K562 (cell line): ENCODE data around the gene ANAPC16. TPM values are rescaled to one million over a fixed set of nuclear protein-coding genes. Genes with fewer than 3 reads are reported as not detected.

Experiments used
- ATF4 ChIP-seq: fragments of 450-650 bp; formaldehyde crosslinking; IDR thresholded peaks from 2 replicates; pipeline ENCODE4 v1.4.0; 2022; ENCODE audit warnings: mild to moderate bottlenecking, moderate library complexity
- BRD9 ChIP-seq: fragments of 450-650 bp; IDR thresholded peaks from 2 replicates; pipeline ENCODE4 v1.6.1; 2018; ENCODE audit warnings: low read depth; ENCODE audit not compliant: partially characterized antibody
- CXXC5 ChIP-seq: fragments of 250-450 bp; sonication (Bioruptor Pico); IDR thresholded peaks from 2 replicates; pipeline ENCODE4 v1.8.0; 2022; ENCODE audit warnings: inconsistent platforms, mild to moderate bottlenecking, moderate library complexity
- ETV6 ChIP-seq, 3 experiments: fragments of 150-350 bp in 1 of 3; sonication (generic) in 1 of 3; formaldehyde crosslinking in 1 of 3; IDR thresholded peaks; 2 replicates each; pipeline versions ENCODE4 v1.6.1 to v1.8.0; 2014 to 2022; ENCODE audit warnings: borderline replicate concordance in 2 of 3, low read depth in 2 of 3, antibody characterized with exemption in 1 of 3, low read length in 1 of 3, mild to moderate bottlenecking in 1 of 3, missing genetic modification reagents in 1 of 3
- FOXK2 ChIP-seq, 2 experiments: fragments of 450-650 bp; IDR thresholded peaks in 1 of 2; conservative IDR thresholded peaks in 1 of 2; 2 replicates each; pipeline ENCODE4 v1.6.1; 2016; ENCODE audit warnings: low read depth in 2 of 2, mild to moderate bottlenecking in 1 of 2
- GABPB2 ChIP-seq: fragments of 250-450 bp; sonication (Bioruptor Pico); conservative IDR thresholded peaks from 2 replicates; pipeline ENCODE4 v1.5.1; 2021; ENCODE audit warnings: mild to moderate bottlenecking
- HNRNPL ChIP-seq: fragments of 200-400 bp; formaldehyde crosslinking; IDR thresholded peaks from 2 replicates; pipeline ENCODE4 v1.6.1; 2017; ENCODE audit warnings: low read depth, mild to moderate bottlenecking, low read length
- HNRNPUL1 ChIP-seq: fragments of 200-400 bp; formaldehyde crosslinking; IDR thresholded peaks from 2 replicates; pipeline ENCODE4 v1.6.1; 2017; ENCODE audit warnings: low read length
- KLF16 ChIP-seq: IDR thresholded peaks from 2 replicates; pipeline ENCODE4 v1.6.1; 2016; ENCODE audit warnings: antibody characterized with exemption
- MYNN ChIP-seq, 2 experiments: sonication (generic); formaldehyde crosslinking in 1 of 2; IDR thresholded peaks; 2 replicates each; pipeline versions ENCODE4 v1.5.0 to v1.6.1; 2016 to 2020; ENCODE audit warnings: antibody characterized with exemption in 1 of 2, missing genetic modification reagents in 1 of 2
- NFATC3 ChIP-seq: fragments of 450-650 bp; IDR thresholded peaks from 2 replicates; pipeline ENCODE4 v1.6.1; 2017; ENCODE audit warnings: mild to moderate bottlenecking
- RERE ChIP-seq: sonication (generic); formaldehyde crosslinking; IDR thresholded peaks from 2 replicates; pipeline ENCODE4 v1.8.0; 2023; ENCODE audit warnings: missing genetic modification reagents, mild to moderate bottlenecking, borderline replicate concordance
- RUNX1 ChIP-seq: sonication (generic); IDR thresholded peaks from 2 replicates; pipeline ENCODE4 v1.6.1; 2016; ENCODE audit warnings: antibody characterized with exemption, low read depth
- SLC30A9 ChIP-seq: fragments of 250-450 bp; sonication (Bioruptor Pico); IDR thresholded peaks from 2 replicates; pipeline ENCODE4 v1.8.0; 2022; ENCODE audit warnings: mild to moderate bottlenecking, moderate library complexity
- SREBF2 ChIP-seq: sonication (generic); formaldehyde crosslinking; IDR thresholded peaks from 2 replicates; pipeline ENCODE4 v1.4.0; 2020; ENCODE audit warnings: mild to moderate bottlenecking, missing genetic modification reagents
- TBP ChIP-seq: optimal IDR thresholded peaks from 2 replicates; pipeline ENCODE3; 2011; ENCODE audit warnings: low read depth, low read length, improper control_type of control experiment
- TEAD4 ChIP-seq, 2 experiments: sonication (generic) in 1 of 2; formaldehyde crosslinking in 1 of 2; IDR thresholded peaks; 2 replicates each; pipeline versions ENCODE4 v1.6.1 to v1.8.0; 2012 to 2022; ENCODE audit warnings: borderline replicate concordance in 1 of 2, inconsistent platforms in 1 of 2, low read length in 1 of 2, mild to moderate bottlenecking in 1 of 2, missing genetic modification reagents in 1 of 2
- VEZF1 ChIP-seq: fragments of 200-800 bp; sonication (Bioruptor generic); IDR thresholded peaks from 2 replicates; pipeline ENCODE4 v1.6.1; 2017; ENCODE audit warnings: missing genetic modification characterization, missing compliant biosample characterization
- ZNF140 ChIP-seq: fragments of 250-450 bp; sonication (Bioruptor Pico); IDR thresholded peaks from 2 replicates; pipeline ENCODE4 v1.8.0; 2021; ENCODE audit warnings: moderate library complexity, mild to moderate bottlenecking, inconsistent platforms
- ZNF354B ChIP-seq: fragments of 250-450 bp; sonication (Bioruptor Pico); IDR thresholded peaks from 2 replicates; pipeline ENCODE4 v1.4.0; 2020
- polyA plus RNA-seq, 8 experiments: library from polyadenylated mRNA; depleted of rRNA in 4 of 8; stranded (reverse) in 5 of 8; unstranded in 3 of 8; fragments of >200 nt; fragmentation: Nextera tagmentation in 2 of 8; fragmentation: Illumina TruSeq in 1 of 8; extraction: Ambion mirVana in 2 of 8; extraction: Trizol in 1 of 8; gene quantifications; 2 replicates each; pipeline versions ENCODE4 v1.2.1 to v1.2.3, GENCODE V29; 2011 to 2014; ENCODE audit warnings: inconsistent platforms in 1 of 8, missing spikeins in 1 of 8
- total RNA-seq, 7 experiments: library from RNA; depleted of rRNA in 6 of 7; stranded (reverse); fragments of >200 nt in 6 of 7; fragmentation: Illumina TruSeq in 2 of 7; extraction: Trizol in 2 of 7; gene quantifications; 2 replicates each; pipeline versions ENCODE4 v1.2.1 to v1.2.3, GENCODE V29; 2011 to 2021; ENCODE audit warnings: low replicate concordance in 1 of 7

The ANAPC16 gene
- total and polyA plus RNA-seq, 9 of the 15 experiments (the other 6 are each of a cell fraction or from before 2014, with no cell fraction given), result 42.6 to 208 (median 108) TPM

- TF ChIP-seq VEZF1 (CRISPR knock-in tag) (peak; percentile 92), FOXK2 (conservative IDR thresholded peaks at IDR 0.05 in 1 of 2, IDR thresholded peaks at IDR 0.05 in 1 of 2; ENCODE audit: low read depth in 2 of 2) (no peak), ETV6 (IDR thresholded peaks at IDR 0.05; ENCODE audit: borderline replicate concordance in 1 of 2, low read depth in 2 of 2, low read length in 1 of 2) (no peak; a peak in 1 of 4 replicates), ETV6 (CRISPR knock-in tag; IDR thresholded peaks at IDR 0.05; ENCODE audit: borderline replicate concordance) (no peak), TBP (peak; percentile 48), ATF4 (CRISPR knock-in tag) (peak; percentile 72), KLF16 (no peak), MYNN (IDR thresholded peaks at IDR 0.05) (no peak), MYNN (CRISPR knock-in tag; IDR thresholded peaks at IDR 0.05) (no peak), HNRNPL (no peak), TEAD4 (IDR thresholded peaks at IDR 0.05; ENCODE audit: low read length) (peak; percentile 59; the same call in 1 of the 2 replicates), TEAD4 (CRISPR knock-in tag; IDR thresholded peaks at IDR 0.05; ENCODE audit: borderline replicate concordance) (no peak), BRD9 (peak; percentile 80), SREBF2 (CRISPR knock-in tag) (peak; percentile 47; the same call in 1 of the 2 replicates), SLC30A9 (CRISPR knock-in tag) (no peak), GABPB2 (no peak), RUNX1 (no peak), ZNF354B (CRISPR knock-in tag) (no peak), RERE (CRISPR knock-in tag) (no peak), CXXC5 (CRISPR knock-in tag) (peak; percentile 83), NFATC3 (no peak; the same call in 1 of the 2 replicates), ZNF140 (CRISPR knock-in tag) (no peak), HNRNPUL1 (no peak)
These were observed 45.4 kb downstream of the ANAPC16 start (continued) for GRCh38 chr10:72260976-72261783.
